ENCODE measurements around the gene SEMA3G.
A peak's percentile ranks its signal among the peaks of the same experiment; 100 is the strongest.

Gene SEMA3G

GRCh38 chr3:52444860-52445793 lies at the start of gene SEMA3G:
SEMA3G (minus strand) TSS chr3:52445103; CDS start chr3:52445027, 76 bp downstream.
- no peak within 1 kb of the TSS for H3K27ac ChIP-seq (ENCODE audit: low read depth, low read length)
- H3K4me2 ChIP-seq (ENCODE audit: low read length): 0 out of 2 replicates have a peak within 1 kb of the TSS, but pooled peaks have one; percentile 16
- no peaks in the 10 kb centered on the region for H3K36me3 ChIP-seq (ENCODE audit: control insufficient read depth, low read length)

GRCh38 chr3:52494445-52494844 lies 49.5 kb upstream of the SEMA3G start:
- Histone ChIP-seq H3K4me1 (ENCODE audit: control insufficient read depth, low read length) (no peaks in the 10 kb centered on the region), H3F3A (ENCODE audit: control insufficient read depth, insufficient read depth) (no peaks in the 10 kb centered on the region), H3K27me3 (ENCODE audit: control insufficient read depth, low read length) (peaks cover 4% of the 10 kb centered on the region; the same call in 1 of the 2 replicates), H3K36me3 (ENCODE audit: control insufficient read depth, low read length) (peaks cover 33% of the 10 kb centered on the region), H3K79me2 (ENCODE audit: control insufficient read depth, low read length) (no peaks in the 10 kb centered on the region), H3K9me2 (replicated peaks; ENCODE audit: control insufficient read depth, low read length) (no peaks in the 10 kb centered on the region), H3K4me2 (ENCODE audit: low read length) (no peak overlapping the region), H3K27ac (ENCODE audit: low read depth, low read length) (no peak overlapping the region), H3K9me3 (ENCODE audit: control insufficient read depth, insufficient read depth, low read length) (no peaks in the 10 kb centered on the region), H3K4me3 (ENCODE audit: low read length) (no peak overlapping the region), H4K20me1 (ENCODE audit: control insufficient read depth, insufficient read depth, low read depth, low read length) (no peaks in the 10 kb centered on the region)
- TF ChIP-seq CTCF (IDR thresholded peaks at IDR 0.05; ENCODE audit: low read depth, low read length, poor library complexity, severe bottlenecking): no peak
- TF ChIP-seq EZH2phosphoT487 (IDR thresholded peaks at IDR 0.05; ENCODE audit: borderline replicate concordance, low read length): no peak

More at GRCh38 chr3:52444860-52445793, at the start of gene SEMA3G:
- Histone ChIP-seq H3K9me3 (ENCODE audit: control insufficient read depth, insufficient read depth, low read length) (no peaks in the 10 kb centered on the region), H3F3A (ENCODE audit: control insufficient read depth, insufficient read depth) (no peaks in the 10 kb centered on the region), H4K20me1 (ENCODE audit: control insufficient read depth, insufficient read depth, low read depth, low read length) (no peaks in the 10 kb centered on the region), H3K27me3 (ENCODE audit: control insufficient read depth, low read length) (0 out of 2 replicates have a peak, but pooled peaks cover 4% of the 10 kb centered on the region), H3K79me2 (ENCODE audit: control insufficient read depth, low read length) (no peaks in the 10 kb centered on the region), H3K4me3 (ENCODE audit: low read length) (no peak within 1 kb of the TSS), H3K9me2 (replicated peaks; ENCODE audit: control insufficient read depth, low read length) (no peaks in the 10 kb centered on the region), H3K4me1 (ENCODE audit: control insufficient read depth, low read length) (peaks cover 4% of the 10 kb centered on the region; the same call in 1 of the 2 replicates)
- no peak for TF ChIP-seq EZH2phosphoT487 (IDR thresholded peaks at IDR 0.05; ENCODE audit: borderline replicate concordance, low read length)
- peak; percentile 29 for TF ChIP-seq CTCF (IDR thresholded peaks at IDR 0.05; ENCODE audit: low read depth, low read length, poor library complexity, severe bottlenecking)

GRCh38 chr3:52493232-52494017 lies 48.5 kb upstream of the SEMA3G start:
- Histone ChIP-seq H3K9me2 (replicated peaks; ENCODE audit: control insufficient read depth, low read length) (no peaks in the 10 kb centered on the region), H3K9me3 (ENCODE audit: control insufficient read depth, insufficient read depth, low read length) (no peaks in the 10 kb centered on the region), H3K4me3 (ENCODE audit: low read length) (no peak overlapping the region), H4K20me1 (ENCODE audit: control insufficient read depth, insufficient read depth, low read depth, low read length) (no peaks in the 10 kb centered on the region), H3K79me2 (ENCODE audit: control insufficient read depth, low read length) (no peaks in the 10 kb centered on the region), H3K4me2 (ENCODE audit: low read length) (no peak overlapping the region), H3K27me3 (ENCODE audit: control insufficient read depth, low read length) (peaks cover 4% of the 10 kb centered on the region; the same call in 1 of the 2 replicates), H3K36me3 (ENCODE audit: control insufficient read depth, low read length) (peaks cover 39% of the 10 kb centered on the region), H3K4me1 (ENCODE audit: control insufficient read depth, low read length) (no peaks in the 10 kb centered on the region), H3K27ac (ENCODE audit: low read depth, low read length) (no peak overlapping the region), H3F3A (ENCODE audit: control insufficient read depth, insufficient read depth) (no peaks in the 10 kb centered on the region)
- TF ChIP-seq EZH2phosphoT487 (IDR thresholded peaks at IDR 0.05; ENCODE audit: borderline replicate concordance, low read length) (no peak), CTCF (IDR thresholded peaks at IDR 0.05; ENCODE audit: low read depth, low read length, poor library complexity, severe bottlenecking) (no peak)
